BJ (cell line): ENCODE results near the gene NSG2. TPM values are rescaled to one million over a fixed set of nuclear protein-coding genes. Genes with fewer than 3 reads are reported as not detected.
"Not testable (repeated sequence)": the region's sequence is repeated elsewhere in the genome, so short reads cannot be mapped to it uniquely, and the experiment has no call there.

Source experiments
- CTCF ChIA-PET: fragments of 350-600 bp; formaldehyde crosslinking; extraction: SDS; loops from one replicate; lab custom pipeline; 2021; ENCODE audit warnings: antibody characterized with exemption, inconsistent platforms; lab: Yijun Ruan, JAX
- POLR2A ChIA-PET: fragments of 300-600 bp; sonication (Branson Sonifier 250); formaldehyde crosslinking; extraction: SDS; loops from one replicate; lab custom pipeline; 2021; ENCODE audit warnings: antibody characterized with exemption; lab: Charles Lee
- DNase-seq: peaks from one replicate; pipeline ENCODE4 v3.0.0-alpha.2; 2011; ENCODE audit warnings: low read depth
- H3K27me3 ChIP-seq: 2 replicates; pipeline ENCODE4 v1.6.0; 2011; ENCODE audit warnings: low read length; ENCODE audit not compliant: control insufficient read depth, insufficient read depth
- H3K36me3 ChIP-seq: 2 replicates; pipeline ENCODE4 v1.5.1; 2011; ENCODE audit warnings: low read length; ENCODE audit not compliant: control insufficient read depth, insufficient read depth
- H3K4me3 ChIP-seq: 2 replicates; pipeline ENCODE4 v1.5.1; 2011; ENCODE audit warnings: low read depth, mild to moderate bottlenecking, control low read depth, low read length
- CTCF ChIP-seq: IDR thresholded peaks from 2 replicates; pipeline ENCODE4 v1.5.1; 2011; ENCODE audit warnings: low read depth, mild to moderate bottlenecking, control low read depth, inconsistent platforms, low read length, moderate library complexity; ENCODE audit not compliant: insufficient read depth
- polyA plus RNA-seq: library from polyadenylated mRNA; depleted of rRNA; stranded (reverse); fragments of >200 nt; gene quantifications from 2 replicates; pipeline ENCODE4 v1.2.3, GENCODE V29; 2011

The NSG2 gene
- polyA plus RNA-seq, 1 experiment, result 0.04 TPM

GRCh38 chr5:174140452-174141020 lies 95.0 kb downstream of the NSG2 start:
- Histone ChIP-seq H3K4me3 (no peak overlapping the region), H3K27me3 (no peaks in the 10 kb centered on the region), H3K36me3 (no peaks in the 10 kb centered on the region)
- CTCF ChIA-PET, result interaction anchor here (0.7 kb wide), 1 partner anchor 28 kb away, joined by 4 read pairs; no protein-coding TSS in a partner anchor
- TF ChIP-seq CTCF, result no peak
- no peak for DNase-seq
- POLR2A ChIA-PET, result no interaction called here

GRCh38 chr5:174141398-174141797 lies 95.9 kb downstream of the NSG2 start:
- no peak overlapping the region for H3K4me3 ChIP-seq
- ChIA-PET POLR2A (no interaction called here), CTCF (no interaction called here)
- H3K36me3 ChIP-seq, result no peaks in the 10 kb centered on the region
- no peaks in the 10 kb centered on the region for H3K27me3 ChIP-seq
- no peak for TF ChIP-seq CTCF
- no peak for DNase-seq

- CTCF ChIA-PET, result no interaction called here
- Histone ChIP-seq H3K36me3 (no peaks in the 10 kb centered on the region), H3K4me3 (no peak overlapping the region), H3K27me3 (no peaks in the 10 kb centered on the region)
- no peak for DNase-seq
- POLR2A ChIA-PET, result no interaction called here
- no peak for TF ChIP-seq CTCF
Measured at GRCh38 chr5:174145091-174145490, 99.6 kb downstream of the NSG2 start.

- Histone ChIP-seq H3K27me3 (no peaks in the 10 kb centered on the region), H3K4me3 (no peak overlapping the region), H3K36me3 (no peaks in the 10 kb centered on the region)
- no peak for TF ChIP-seq CTCF
- POLR2A ChIA-PET, result no interaction called here
- CTCF ChIA-PET, result no interaction called here
- no peak for DNase-seq
Measured at GRCh38 chr5:174145821-174146220, 100.3 kb downstream of the NSG2 start.

GRCh38 chr5:174146556-174146955 lies 101.0 kb downstream of the NSG2 start:
- CTCF ChIA-PET, result no interaction called here
- Histone ChIP-seq H3K36me3 (no peaks in the 10 kb centered on the region), H3K4me3 (no peak overlapping the region), H3K27me3 (no peaks in the 10 kb centered on the region)
- POLR2A ChIA-PET, result no interaction called here
- no peak for TF ChIP-seq CTCF
- no peak for DNase-seq

- POLR2A ChIA-PET, DNase-seq, H3K36me3 ChIP-seq, CTCF ChIA-PET, H3K4me3 ChIP-seq, H3K27me3 ChIP-seq: not testable (repeated sequence)
Measured at GRCh38 chr5:174147012-174147411, 101.5 kb downstream of the NSG2 start.
